GM12875 (cell line): Measurements from ENCODE around the gene SPINK13.

Experiments used
- H3K4me3 ChIP-seq: one replicate; pipeline ENCODE4 v1.5.1; 2011; ENCODE audit warnings: low read depth, low read length, control low read depth
- CTCF ChIP-seq: IDR thresholded peaks from 2 replicates; pipeline ENCODE4 v1.5.1; 2011; ENCODE audit warnings: low read depth, mild to moderate bottlenecking, control low read depth, inconsistent platforms, low read length, moderate library complexity, borderline replicate concordance; ENCODE audit not compliant: insufficient read depth

The SPINK13 gene

GRCh38 chr5:148268566-148268965, at the start of gene SPINK13:
Gene SPINK13, plus strand, starts transcription at chr5:148268794. Its CDS starts 1,279 bp downstream, at chr5:148270073.
- TF ChIP-seq CTCF: no peak
- H3K4me3 ChIP-seq: no peak within 1 kb of the TSS

GRCh38 chr5:148221508-148221907, 47.1 kb upstream of the SPINK13 start:
- TF ChIP-seq CTCF: no peak
- H3K4me3 ChIP-seq: no peak overlapping the region

GRCh38 chr5:148224117-148224742, 44.4 kb upstream of the SPINK13 start:
- H3K4me3 ChIP-seq: no peak overlapping the region
- no peak for TF ChIP-seq CTCF

- no peak for TF ChIP-seq CTCF
Observed at GRCh38 chr5:148228392-148228984, 40.1 kb upstream of the SPINK13 start.

GRCh38 chr5:148229840-148230239, 38.8 kb upstream of the SPINK13 start:
- TF ChIP-seq CTCF: no peak
- no peak overlapping the region for H3K4me3 ChIP-seq

More at GRCh38 chr5:148228392-148228984, 40.1 kb upstream of the SPINK13 start:
- H3K4me3 ChIP-seq: no peak overlapping the region

GRCh38 chr5:148230240-148230639, 38.4 kb upstream of the SPINK13 start:
- TF ChIP-seq CTCF: no peak
- no peak overlapping the region for H3K4me3 ChIP-seq

GRCh38 chr5:148237785-148238417, 30.7 kb upstream of the SPINK13 start:
- TF ChIP-seq CTCF: no peak

More at GRCh38 chr5:148237785-148238417, 30.7 kb upstream of the SPINK13 start:
- H3K4me3 ChIP-seq: no peak overlapping the region
